Fibroblast of skin of abdomen (primary cell): Measurements from ENCODE around the gene NEMP2.

ENCODE experiments used
- DNase-seq: peaks from one replicate; pipeline ENCODE4 v3.0.0-alpha.2; 2013

The NEMP2 gene

DNA sequence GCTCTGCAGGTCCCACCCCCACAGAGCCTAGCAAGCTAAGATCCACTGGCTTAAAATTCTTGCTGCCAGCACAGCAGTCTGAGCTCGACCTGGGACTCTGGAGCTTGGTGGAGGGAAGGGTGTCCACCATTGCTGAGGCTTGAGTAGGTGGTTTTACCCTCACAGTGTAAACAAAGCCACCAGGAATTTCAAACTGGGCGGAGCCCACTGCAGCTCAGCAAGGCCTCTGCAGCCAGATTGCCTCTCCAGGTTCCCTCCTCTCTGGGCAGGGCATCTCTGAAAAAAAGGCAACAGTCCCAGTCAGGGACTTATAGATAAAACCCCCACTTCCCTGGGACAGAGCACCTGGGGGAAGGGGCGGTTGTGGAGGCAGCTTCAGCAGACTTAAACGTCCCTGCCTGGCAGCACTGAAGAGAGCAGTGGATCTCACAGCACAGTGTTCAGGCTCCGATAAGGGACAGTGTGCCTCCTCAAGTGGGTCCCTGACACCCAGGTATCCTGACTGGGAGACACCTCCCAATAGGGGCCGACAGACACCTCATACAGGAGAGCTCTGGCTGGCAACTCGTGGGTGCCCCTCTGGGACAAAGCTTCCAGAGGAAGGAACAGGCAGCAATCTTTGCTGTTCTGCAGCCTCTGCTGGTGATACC lies 20.0 kb upstream of the NEMP2 start:
- DNase-seq = no peak

DNA sequence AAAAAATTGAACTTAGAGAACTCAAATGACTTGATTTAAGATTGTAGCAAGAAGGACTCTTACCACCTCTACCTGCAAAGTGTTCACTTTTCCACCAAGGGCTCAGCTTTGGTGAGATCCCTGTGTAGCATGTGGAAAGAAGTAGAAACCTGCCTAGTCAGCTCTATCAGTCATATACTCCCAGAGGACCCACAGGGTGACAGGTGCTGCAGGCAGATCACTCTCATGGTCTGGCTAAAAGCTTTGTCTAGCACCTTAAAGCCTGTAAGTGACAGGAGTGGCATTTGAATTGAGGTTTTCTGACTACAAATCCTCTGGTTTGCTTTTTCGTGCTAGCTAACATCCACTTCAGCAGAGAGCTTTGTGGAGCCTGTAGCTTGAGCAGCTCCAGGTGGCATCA lies 18.7 kb upstream of the NEMP2 start:
- DNase-seq = no peak

DNA sequence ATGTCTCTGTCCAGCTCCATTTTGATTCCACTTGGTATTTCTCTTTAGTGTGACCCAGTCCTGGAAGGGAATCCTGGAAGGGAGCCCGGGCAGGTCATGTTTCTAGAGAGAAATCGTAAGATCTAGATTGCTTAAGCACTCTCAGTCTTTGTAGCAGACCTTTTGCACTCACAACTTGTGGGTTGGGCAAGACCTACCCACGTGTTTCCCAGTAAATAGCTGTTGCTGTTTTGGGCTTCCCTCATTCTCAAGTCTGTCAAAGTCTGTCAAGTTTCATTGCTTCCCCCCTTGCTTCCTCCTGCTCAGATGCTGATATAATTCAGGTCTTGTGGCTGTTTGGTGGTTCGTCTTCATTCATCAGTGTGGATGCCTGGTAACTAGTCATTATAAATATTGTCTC lies 17.4 kb upstream of the NEMP2 start:
- DNase-seq = no peak

DNA sequence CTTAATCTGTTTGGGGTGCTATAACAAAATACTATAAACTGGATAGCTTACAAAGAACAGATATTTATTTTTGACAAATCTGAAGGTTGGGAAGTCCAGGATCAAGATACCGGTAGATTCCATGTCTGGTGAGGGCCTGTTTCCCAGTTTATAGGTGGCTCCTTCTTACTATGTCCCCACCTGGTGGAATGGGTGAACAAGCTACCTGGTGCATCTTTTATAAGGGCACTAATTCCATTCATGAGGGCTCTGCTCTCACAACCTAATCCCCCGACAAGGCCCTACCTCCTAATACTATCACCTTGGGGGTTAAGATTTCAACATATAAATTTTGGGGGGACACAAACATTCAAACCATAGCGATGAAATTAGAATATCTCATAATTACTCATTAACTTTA lies 15.6 kb upstream of the NEMP2 start:
- DNase-seq = no peak

DNA sequence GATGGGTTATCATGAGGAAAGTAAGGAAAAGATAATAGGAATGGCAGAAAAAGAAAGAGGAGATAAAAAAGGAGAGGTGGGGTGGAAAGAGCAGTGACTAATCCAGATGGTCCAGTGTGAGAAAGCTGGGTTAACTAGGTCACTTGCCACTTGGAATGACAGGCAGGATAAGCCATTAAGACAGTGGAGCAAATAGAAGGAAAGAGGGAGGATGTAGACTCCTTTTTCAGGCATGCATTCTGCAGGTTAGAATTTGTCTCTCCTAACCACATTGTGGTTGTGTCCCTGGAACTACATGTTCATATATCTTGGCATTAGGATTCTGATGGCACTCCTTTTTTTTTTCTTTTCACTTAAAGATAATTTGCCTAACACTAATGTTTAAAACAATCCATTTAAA lies 13.4 kb upstream of the NEMP2 start:
- no peak for DNase-seq

DNA sequence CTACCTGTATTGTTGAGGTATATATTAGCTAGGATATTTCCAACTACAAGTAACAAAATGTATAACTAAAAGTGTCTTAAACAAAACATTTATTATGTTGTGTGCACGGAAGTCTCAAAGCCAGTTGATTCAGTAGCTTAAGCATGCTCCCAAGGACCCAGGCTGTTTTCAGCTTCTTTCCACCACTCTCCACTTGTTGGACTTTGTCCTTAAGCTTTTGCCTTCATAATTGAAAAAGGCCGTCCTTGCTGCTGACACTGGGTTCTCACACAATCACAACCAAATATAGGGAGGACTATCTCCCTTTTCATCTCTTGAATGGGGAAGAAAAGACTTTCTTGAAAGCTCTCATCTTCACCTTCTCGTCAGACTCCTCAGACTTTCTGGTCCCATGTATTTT lies 12.2 kb upstream of the NEMP2 start:
- no peak for DNase-seq

DNA sequence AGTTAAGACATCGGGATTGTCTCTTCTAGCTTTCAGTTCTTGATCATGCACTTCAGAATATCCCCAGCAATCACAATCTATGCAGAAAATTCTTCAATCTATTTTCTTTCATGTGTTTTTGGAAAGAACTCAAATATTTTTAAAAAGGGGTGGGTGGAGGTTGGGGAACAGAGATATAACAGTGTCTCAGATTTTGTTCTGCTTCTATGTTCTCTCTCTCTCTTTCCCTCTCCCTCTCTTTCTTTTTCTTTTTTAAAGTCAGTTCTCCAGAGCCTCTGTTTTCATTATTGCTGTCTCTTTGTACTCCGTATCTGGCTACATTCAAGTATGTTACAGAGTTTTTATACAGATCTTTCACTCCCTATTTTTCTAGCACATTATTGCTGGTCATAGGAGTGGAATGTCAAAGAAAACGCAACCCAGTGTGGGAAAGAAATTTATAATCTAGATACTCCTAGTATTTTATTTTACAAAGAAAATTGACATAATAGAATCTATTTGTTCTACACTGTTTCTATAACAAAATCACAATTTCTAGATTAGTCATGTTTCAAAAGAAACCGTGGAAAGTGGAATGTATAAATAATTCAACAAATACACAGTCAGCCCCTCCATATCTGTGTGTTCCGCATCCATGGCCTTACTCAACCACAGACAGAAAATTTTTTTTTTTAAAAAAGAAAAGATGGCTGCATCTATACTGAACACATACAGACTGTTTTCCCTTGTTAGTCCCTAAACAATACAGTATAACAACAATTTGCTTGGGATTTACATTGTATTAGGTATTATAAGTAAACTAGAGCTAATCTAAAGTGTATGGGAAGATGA lies 11.2 kb upstream of the NEMP2 start:
- peak; percentile 25 for DNase-seq

DNA sequence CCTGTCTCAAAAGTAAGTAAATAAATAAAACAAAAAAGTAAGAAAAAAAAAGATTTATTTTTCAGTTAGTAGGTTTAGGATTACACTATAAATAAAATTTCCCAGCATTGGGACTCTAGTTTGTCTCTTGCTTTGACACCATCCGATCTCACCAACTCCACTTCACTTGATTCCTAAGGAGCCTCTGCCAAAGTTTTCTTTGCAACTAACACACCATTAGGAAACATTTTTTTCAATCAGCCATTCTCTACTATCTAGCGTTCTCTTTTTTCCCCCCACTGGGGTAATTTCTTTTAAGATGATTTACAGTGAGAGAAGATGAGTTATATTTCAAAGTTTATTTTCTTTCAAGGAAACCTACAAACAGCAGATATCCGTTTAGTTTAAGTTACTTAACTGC lies 10.6 kb upstream of the NEMP2 start:
- DNase-seq = no peak

DNA sequence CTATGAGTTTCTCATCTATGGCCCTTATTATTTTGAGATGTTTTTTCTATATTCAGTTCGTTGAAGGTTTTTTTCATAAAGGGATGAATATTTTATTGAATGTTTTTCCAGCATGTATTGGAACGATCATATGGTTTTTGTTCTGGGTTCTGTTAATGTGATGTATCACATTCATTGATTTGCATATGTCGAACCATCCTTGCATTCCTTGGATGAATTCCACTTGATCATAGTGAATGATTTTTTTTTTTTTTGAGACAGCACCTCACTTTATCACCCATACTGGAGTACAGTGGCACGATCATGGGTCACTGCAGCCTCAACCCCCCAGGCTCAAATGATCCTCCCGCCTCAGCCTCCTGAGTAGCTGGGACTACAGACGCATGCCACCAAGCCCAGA lies 5.5 kb upstream of the NEMP2 start:
- DNase-seq = no peak

DNA sequence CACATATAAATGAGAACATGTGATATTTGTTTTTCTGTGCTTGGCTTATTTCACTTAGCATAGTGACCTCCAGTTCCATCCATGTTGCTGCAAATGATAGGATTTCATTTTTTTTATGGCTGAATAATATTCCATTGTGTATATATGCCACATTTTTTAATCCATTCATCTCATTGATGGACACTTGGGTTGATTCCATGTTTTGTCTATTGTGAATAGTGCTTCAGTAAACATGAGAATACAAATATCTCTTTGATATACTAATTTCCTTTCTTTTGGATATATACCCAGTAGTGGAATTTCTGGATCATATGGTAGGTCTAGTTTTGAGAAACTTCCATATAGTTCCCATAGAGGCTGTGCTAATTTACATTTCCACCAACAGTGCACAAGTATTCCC lies 3.7 kb upstream of the NEMP2 start:
- DNase-seq = no peak

DNA sequence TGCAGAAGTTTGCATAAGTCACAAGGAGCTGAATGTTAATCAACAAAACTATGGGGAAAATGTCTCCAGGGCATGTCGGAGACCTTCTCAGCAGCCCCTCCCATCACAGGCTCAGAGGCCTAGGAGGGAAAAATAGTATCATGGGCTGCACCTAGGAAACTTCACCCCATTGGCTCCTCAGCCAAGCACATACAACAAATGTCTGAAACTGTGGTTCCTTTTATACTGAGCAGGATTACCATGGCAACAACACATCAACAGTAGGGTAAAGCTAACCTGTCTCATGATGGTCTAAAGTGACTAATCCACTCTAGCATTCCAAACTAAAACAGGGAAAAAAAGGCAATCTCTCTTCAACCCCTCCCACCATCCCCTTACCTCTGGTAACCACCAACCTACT lies 3.2 kb upstream of the NEMP2 start:
- DNase-seq = no peak

DNA sequence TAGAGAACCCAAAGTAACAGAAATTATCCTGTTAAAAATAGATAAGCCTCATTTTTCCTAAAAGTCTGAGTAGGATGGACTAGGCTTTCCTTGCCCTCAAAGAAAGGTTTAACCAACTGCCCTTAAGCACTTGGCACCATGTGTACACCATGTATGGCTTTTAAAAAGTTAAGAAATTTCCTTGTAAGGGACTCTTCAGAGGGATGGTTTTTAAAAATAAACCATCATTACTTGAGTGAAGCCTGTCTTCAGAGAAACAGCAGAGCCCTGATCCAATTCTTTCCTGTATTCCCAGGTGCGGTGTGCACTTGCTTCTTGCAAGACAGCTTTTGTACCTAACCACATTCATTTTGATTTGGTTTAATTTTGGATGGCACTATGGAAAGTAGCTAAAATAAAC lies 1.1 kb upstream of the NEMP2 start:
- no peak for DNase-seq

DNA sequence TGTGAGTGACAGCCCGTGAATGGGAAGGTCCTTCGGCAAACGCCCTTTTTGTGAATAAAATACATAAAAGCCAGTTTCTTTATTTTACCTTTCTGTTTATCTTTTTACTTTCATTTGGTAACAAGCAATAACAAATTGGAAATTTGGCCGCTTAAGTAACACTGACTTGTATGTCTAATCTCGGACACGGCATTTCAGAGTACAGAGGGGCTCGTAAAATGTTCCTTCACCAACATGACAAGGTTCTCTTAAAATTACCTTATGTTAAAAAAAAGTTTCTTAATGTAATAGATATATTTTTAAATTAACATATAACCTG lies 558 bp upstream of the NEMP2 start:
- DNase-seq = no peak

DNA sequence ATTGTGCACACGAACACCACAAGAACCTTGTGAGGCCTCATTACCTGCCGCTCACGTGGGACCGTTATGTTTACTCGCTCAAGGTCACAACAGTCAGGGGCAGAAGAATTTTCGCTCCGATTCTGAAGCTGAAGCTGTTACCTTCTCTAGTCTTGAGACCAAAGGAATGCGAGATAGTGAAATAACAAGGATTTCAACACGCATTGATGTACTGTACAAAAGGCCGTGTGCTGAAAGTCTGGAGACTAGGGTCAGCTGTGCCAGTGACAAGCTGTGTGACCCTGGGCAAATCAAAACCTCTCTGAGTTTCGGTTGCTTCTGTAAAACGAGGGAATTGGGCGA lies 583 bp downstream of the NEMP2 start:
- no peak for DNase-seq

DNA sequence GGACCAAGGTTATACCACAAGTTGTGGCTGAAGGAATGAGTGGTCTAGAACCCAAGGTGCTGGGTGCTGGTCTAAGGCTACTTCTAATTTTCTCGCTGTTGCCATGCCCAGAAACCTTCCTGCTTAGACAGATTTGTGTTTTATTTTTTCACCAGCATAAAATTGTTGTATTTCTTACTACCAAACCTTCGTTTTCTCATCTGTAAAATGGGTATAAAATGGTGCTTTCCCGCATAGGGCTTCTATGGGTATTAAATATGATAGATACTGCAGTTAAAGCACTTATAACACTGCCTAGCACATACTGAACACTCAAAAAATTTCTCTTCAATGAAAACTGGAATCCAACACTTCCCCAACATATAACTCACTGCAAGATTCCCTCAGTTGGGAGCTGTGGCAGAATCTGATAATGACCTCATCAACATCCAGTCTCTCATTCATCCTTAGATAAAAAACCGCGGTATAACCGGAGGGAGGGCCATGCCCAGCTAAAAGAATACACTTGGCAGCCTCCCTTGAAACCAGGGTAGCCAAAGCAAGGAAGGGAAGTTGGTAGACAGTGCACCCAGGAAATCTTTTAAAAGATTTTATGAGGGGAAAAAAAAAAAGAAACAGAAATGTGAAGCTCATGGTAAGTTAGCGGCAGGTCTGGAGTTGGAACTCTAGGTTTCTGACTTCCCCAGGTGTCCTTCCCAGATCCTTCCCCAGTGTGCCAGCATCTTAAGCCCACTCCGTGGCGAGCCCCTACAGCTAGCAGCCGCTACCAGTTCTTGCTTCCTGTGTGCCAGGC lies 1.2 kb downstream of the NEMP2 start:
- DNase-seq = no peak

DNA sequence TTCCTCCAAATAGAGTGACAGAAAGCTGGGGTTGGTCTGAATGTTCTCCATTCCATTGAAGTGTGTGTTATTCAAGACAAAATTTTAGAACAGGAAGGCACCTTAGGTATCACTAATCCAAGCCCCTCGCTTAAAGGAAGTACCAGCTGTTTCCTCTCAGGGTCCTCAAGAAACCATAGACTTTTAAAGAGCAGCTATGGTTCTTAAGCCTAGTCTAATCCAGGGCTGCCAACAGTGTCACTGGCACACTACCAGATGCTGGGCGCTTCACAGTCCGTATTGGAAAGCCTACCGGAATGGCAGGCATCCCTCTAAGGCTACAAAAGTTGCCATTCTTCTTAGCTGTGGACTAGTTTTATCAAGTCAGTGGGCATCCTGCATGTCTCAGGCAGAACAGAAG lies 1.9 kb downstream of the NEMP2 start:
- no peak for DNase-seq

DNA sequence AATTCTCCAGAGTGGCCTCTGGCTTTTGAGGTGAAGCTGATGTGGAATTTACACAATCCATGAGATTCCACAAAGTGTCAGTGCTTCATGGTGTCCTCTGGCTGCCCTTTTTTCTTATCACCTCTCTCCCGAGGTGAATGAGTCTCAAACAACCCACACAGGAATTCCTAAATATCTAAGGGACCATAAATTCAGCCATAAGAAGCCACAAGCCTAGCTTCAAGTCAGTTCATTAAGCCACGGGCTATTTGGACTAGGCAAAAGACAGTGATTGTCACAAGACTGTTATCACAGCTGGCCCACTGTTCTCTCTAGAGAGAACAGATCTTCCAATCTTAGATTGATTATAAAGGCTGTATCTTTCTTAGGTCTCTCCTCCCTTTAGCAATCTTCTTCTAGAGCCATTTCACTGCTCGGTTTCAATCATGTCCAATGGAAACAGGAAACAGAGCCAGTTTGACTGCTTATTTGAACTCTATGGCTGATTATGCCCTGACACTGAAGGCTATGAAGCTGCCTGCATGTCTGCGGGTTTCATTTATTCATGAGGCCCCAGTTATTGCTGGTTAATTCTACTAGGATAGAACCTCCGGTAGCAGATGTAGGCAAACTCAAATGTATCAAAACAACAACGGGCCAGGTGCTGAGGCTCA lies 4.1 kb downstream of the NEMP2 start:
- peak; percentile 88 for DNase-seq

DNA sequence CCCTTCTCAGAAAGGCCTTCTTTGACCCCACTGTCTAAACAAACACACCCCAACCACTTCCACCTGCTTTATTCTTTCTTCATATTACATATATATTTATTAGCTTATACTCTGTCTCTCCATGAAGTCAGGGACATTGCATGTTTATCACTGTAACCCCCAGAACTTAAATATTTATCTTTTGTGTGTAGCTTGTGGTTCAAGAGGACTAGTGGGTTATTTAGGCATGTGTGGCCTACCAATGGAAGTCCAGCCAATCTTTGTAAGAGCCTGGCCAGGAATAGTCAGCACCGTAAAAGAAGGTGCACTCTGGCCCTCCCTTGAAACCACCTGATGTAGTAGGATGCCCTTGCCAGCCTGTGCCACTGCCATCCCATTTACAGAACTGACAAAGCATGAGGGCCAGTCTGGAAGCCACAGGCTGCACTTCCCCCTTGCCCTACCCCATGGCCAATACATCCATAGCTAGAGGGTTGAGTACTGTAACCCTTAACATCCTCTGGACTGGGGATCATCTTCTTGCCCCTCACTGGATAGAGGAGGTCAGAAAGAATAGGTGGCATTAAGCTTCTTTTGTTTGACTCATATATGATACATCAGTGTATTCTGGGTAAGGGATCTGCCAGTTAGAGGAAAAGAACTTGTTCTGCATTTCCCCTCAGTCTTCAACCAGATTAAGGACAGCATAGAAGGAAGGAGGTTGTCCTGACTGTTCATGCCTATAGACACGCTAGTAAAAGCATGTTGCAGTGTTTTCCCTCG lies 4.9 kb downstream of the NEMP2 start:
- no peak for DNase-seq

DNA sequence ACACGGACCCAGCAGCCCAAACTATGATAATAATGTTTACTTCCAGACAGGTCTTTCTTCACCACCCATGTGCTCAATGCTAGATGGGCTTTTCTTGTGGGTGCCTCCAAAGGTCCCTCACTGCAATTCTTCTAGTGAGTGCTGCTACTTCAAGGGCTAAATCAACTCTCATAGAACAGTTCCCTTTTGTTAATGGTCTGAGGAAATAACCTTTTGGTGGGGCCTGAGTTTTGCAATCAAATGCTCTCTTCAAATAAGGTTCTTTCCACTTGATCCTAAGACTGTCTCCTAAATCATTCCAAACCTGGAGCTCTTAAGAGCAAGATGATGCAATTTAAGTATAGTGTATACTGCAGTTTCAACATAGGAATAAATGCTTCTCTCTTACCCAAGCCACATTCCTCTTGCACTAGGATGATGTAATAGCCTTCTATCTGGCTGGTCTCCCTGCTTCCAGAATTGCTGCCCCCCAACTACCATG lies 6.0 kb downstream of the NEMP2 start:
- DNase-seq = peak; percentile 78

DNA sequence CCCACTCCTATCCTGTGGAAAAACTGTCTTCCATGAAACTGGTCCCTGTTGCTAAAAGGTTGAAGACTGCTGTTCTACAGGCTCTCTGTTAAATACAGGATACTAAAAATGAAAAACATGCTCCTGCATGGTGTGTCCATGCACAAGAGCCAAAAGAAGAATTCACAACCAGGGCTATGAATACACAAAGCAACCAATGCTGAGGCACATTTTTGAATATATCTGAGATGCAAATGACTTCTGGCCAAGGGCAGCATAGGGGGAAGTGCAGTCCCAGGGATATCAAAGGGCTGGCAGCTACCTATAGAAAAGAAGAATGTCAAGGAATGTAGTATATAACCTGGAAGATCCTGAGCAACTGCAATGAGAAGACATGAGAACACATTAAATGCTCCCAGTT lies 6.6 kb downstream of the NEMP2 start:
- no peak for DNase-seq

DNA sequence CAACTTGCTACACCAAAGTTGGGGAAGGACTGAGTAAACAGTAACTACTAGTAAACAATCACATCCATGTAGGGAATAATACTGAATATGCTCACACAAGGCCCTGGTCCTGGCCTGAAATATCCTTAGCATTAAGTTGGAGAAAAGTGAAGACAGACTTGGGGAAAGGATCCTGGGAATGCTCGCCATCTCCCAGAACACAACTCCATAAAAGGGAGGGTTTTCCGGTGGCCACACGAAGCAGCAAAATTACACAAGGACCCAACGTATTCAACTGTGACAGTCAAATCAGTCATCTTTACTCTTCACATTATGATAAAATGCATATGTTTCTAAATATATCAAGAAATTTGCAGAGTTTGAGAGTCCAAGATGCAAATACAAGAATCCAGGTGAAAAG lies 7.3 kb downstream of the NEMP2 start:
- DNase-seq = no peak

DNA sequence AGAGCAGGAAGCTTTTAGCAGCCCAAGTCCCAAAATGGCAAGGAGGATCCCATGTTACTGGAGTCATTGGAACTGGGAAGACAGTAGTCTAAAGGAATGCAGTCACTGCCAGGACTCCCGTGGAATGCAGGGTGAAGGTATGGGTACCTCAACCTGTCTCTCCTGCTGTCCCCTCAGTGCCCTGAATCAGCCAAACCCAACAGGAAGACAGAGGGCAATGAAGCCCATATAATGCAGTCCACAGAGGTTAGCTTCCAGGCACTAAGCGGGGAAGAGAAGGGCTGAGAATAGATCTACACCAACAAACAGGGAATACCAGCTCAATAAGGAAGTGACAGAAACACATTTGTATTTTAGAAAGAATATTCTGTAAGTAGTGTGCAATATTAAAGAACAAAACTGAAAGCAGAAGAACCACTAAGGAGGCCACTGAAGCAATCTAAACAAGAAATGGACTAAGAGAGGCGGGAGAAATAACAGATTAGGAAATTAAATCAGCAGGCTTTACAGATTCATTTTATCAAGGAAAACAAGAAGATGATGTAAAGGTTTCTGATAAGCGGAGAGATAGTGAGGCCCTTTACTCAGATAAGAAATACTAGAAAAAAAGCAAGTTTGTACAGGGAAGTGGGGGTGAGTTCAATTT lies 8.3 kb downstream of the NEMP2 start:
- no peak for DNase-seq
